Measurements from ENCODE around the gene HCN4. TPM values are rescaled to one million over a fixed set of nuclear protein-coding genes. Genes with fewer than 3 reads are reported as not detected.

HCN4 gene
- total and polyA plus RNA-seq, 3 donors from 2014 or later = 9.1 to 17.6 (median 12.6) TPM

GRCh38 chr15:73374604-73375003 lies 5.8 kb upstream of the HCN4 start:
- intact Hi-C loops (cut with DNase I; ENCODE audit: low total_unique reads) = no loop called here
- H3K4me1 ChIP-seq = no peaks in the 10 kb centered on the region
- WGBS, 2 donors = 38 to 49% methylated on average over 6 of the region's 6 CpGs
- no peaks in the 10 kb centered on the region for H3K36me3 ChIP-seq (ENCODE audit: low read depth, missing control alignments)
- DNase-seq = no peak
- H3K27ac ChIP-seq = no peak overlapping the region
- H3K4me3 ChIP-seq = no peak overlapping the region
- H3K9me3 ChIP-seq = no peaks in the 10 kb centered on the region
- TF ChIP-seq POLR2A (IDR thresholded peaks at IDR 0.05) = no peak
- TF ChIP-seq, protein P1, sequence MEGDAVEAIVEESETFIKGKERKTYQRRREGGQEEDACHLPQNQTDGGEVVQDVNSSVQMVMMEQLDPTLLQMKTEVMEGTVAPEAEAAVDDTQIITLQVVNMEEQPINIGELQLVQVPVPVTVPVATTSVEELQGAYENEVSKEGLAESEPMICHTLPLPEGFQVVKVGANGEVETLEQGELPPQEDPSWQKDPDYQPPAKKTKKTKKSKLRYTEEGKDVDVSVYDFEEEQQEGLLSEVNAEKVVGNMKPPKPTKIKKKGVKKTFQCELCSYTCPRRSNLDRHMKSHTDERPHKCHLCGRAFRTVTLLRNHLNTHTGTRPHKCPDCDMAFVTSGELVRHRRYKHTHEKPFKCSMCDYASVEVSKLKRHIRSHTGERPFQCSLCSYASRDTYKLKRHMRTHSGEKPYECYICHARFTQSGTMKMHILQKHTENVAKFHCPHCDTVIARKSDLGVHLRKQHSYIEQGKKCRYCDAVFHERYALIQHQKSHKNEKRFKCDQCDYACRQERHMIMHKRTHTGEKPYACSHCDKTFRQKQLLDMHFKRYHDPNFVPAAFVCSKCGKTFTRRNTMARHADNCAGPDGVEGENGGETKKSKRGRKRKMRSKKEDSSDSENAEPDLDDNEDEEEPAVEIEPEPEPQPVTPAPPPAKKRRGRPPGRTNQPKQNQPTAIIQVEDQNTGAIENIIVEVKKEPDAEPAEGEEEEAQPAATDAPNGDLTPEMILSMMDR (IDR thresholded peaks at IDR 0.05) = no peak
- no peaks in the 10 kb centered on the region for H3K27me3 ChIP-seq

GRCh38 chr15:73373221-73373620 lies 4.5 kb upstream of the HCN4 start:
- 78 to 80% methylated on average over 1 of the region's 1 CpG for WGBS, 2 donors
- TF ChIP-seq, protein P1 (IDR thresholded peaks at IDR 0.05) = no peak
- TF ChIP-seq POLR2A (IDR thresholded peaks at IDR 0.05) = no peak
- H3K27ac ChIP-seq = no peak overlapping the region
- H3K36me3 ChIP-seq (ENCODE audit: low read depth, missing control alignments) = no peaks in the 10 kb centered on the region
- no peaks in the 10 kb centered on the region for H3K4me1 ChIP-seq
- DNase-seq = no peak
- H3K9me3 ChIP-seq = no peaks in the 10 kb centered on the region
- no peaks in the 10 kb centered on the region for H3K27me3 ChIP-seq
- H3K4me3 ChIP-seq = no peak overlapping the region
- intact Hi-C loops (cut with DNase I; ENCODE audit: low total_unique reads) = no loop called here

GRCh38 chr15:73371812-73372211 lies 3.1 kb upstream of the HCN4 start:
- intact Hi-C loops (cut with DNase I; ENCODE audit: low total_unique reads) = no loop called here
- H3K27ac ChIP-seq = no peak overlapping the region
- no peaks in the 10 kb centered on the region for H3K9me3 ChIP-seq
- WGBS, 2 donors = 82 to 83% methylated on average over 2 of the region's 2 CpGs
- H3K27me3 ChIP-seq = no peaks in the 10 kb centered on the region
- H3K4me3 ChIP-seq = no peak overlapping the region
- TF ChIP-seq POLR2A (IDR thresholded peaks at IDR 0.05) = no peak
- TF ChIP-seq, protein P1 (IDR thresholded peaks at IDR 0.05) = no peak
- DNase-seq = no peak
- no peaks in the 10 kb centered on the region for H3K36me3 ChIP-seq (ENCODE audit: low read depth, missing control alignments)
- no peaks in the 10 kb centered on the region for H3K4me1 ChIP-seq

- H3K9me3 ChIP-seq = no peaks in the 10 kb centered on the region
- no peaks in the 10 kb centered on the region for H3K4me1 ChIP-seq
- TF ChIP-seq, protein P1 (IDR thresholded peaks at IDR 0.05) = no peak
- TF ChIP-seq POLR2A (IDR thresholded peaks at IDR 0.05) = no peak
- 66 to 69% methylated on average over 3 of the region's 3 CpGs for WGBS, 2 donors
- H3K4me3 ChIP-seq = no peak overlapping the region
- intact Hi-C loops (cut with DNase I; ENCODE audit: low total_unique reads) = no loop called here
- no peak for DNase-seq
- no peaks in the 10 kb centered on the region for H3K27me3 ChIP-seq
- H3K27ac ChIP-seq = no peak overlapping the region
- H3K36me3 ChIP-seq (ENCODE audit: low read depth, missing control alignments) = no peaks in the 10 kb centered on the region
Measured at GRCh38 chr15:73370151-73370550, 1.4 kb upstream of the HCN4 start.

DNA sequence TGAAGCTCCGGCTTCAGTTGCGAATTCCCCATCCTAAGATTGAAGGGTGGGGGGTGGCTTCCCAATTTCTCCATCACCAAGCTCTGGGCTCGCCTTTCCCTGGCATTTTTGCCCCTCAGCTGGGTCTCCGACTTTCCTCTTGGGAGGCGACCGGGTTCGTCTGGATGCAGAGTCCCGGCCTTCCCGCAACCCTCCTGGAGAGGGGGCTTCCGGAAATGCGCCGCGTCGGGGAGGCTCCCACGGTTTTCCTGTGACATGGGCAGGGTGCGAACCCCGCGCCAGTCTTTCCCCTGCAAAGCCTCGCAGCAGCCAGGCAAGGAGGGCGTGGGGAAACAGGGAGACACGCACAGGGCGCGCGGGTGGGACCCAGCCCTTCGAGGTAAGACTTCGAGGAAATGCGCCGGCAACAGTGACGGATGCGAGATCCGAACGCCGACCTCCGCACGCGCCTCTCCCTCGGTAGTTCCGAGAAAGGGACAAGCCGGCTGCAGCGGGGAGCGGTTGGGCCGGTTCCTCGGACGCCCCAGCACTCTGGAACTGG lies 466 bp upstream of the HCN4 start:
- H3K36me3 ChIP-seq (ENCODE audit: low read depth, missing control alignments) = no peaks in the 10 kb centered on the region
- no peaks in the 10 kb centered on the region for H3K27me3 ChIP-seq
- intact Hi-C loops (cut with DNase I; ENCODE audit: low total_unique reads) = no loop called here
- H3K4me3 ChIP-seq = peak overlapping the region; percentile 54 to 56
- H3K9me3 ChIP-seq = no peaks in the 10 kb centered on the region
- H3K27ac ChIP-seq = no peak overlapping the region
- WGBS, 2 donors = 1 to 2% methylated on average over 21 to 41 of the region's 44 CpGs
- no peak for TF ChIP-seq POLR2A (IDR thresholded peaks at IDR 0.05)
- TF ChIP-seq, protein P1 (IDR thresholded peaks at IDR 0.05) = no peak
- H3K4me1 ChIP-seq = no peaks in the 10 kb centered on the region
- no peak for DNase-seq
